ENCODE results near the gene CLDN34.
A peak's percentile ranks its signal among the peaks of the same experiment; 100 is the strongest.

CLDN34 gene

DNA sequence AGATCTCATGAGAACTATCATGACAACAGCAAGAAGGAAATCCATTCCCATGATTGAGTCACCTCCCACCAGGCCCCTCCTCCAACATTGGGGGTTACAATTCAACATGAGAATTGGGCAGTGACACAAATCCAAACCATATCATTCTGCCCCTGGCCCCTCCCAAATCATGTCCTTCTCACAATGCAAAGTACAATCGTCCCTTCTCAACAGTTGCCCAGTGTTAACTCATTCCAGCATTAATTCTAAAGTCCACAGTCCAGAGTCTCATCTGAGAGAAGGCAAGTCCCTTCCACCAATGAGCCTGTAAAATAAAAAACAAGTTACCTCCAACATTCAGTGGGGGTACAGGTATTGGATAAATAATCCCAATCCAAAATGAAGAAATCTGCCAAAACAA is 14.9 kb upstream of the CLDN34 start:
- no peak for TF ChIP-seq EZH2phosphoT487 (conservative IDR thresholded peaks at IDR 0.05; ENCODE audit: low read length)
- TF ChIP-seq, protein P1, sequence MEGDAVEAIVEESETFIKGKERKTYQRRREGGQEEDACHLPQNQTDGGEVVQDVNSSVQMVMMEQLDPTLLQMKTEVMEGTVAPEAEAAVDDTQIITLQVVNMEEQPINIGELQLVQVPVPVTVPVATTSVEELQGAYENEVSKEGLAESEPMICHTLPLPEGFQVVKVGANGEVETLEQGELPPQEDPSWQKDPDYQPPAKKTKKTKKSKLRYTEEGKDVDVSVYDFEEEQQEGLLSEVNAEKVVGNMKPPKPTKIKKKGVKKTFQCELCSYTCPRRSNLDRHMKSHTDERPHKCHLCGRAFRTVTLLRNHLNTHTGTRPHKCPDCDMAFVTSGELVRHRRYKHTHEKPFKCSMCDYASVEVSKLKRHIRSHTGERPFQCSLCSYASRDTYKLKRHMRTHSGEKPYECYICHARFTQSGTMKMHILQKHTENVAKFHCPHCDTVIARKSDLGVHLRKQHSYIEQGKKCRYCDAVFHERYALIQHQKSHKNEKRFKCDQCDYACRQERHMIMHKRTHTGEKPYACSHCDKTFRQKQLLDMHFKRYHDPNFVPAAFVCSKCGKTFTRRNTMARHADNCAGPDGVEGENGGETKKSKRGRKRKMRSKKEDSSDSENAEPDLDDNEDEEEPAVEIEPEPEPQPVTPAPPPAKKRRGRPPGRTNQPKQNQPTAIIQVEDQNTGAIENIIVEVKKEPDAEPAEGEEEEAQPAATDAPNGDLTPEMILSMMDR (IDR thresholded peaks at IDR 0.05; ENCODE audit: insufficient read depth, low read length, poor library complexity, severe bottlenecking): no peak
- Histone ChIP-seq H3K4me3 (ENCODE audit: insufficient read depth, low read length, poor library complexity, severe bottlenecking) (no peak overlapping the region), H2AFZ (ENCODE audit: low read depth, low read length, severe bottlenecking) (no peak overlapping the region), H3K27ac (ENCODE audit: low read depth, low read length) (peak overlapping the region; percentile 86; the same call in 1 of the 2 replicates), H3K9me3 (ENCODE audit: insufficient read depth, low read length) (peaks cover 11% of the 10 kb centered on the region; the same call in 1 of the 2 replicates), H4K20me1 (ENCODE audit: low read depth, low read length) (no peaks in the 10 kb centered on the region), H3K9me2 (replicated peaks; ENCODE audit: insufficient read depth, low read length) (no peaks in the 10 kb centered on the region), H3K36me3 (ENCODE audit: low read length) (no peaks in the 10 kb centered on the region), H3K27me3 (ENCODE audit: low read length) (no peaks in the 10 kb centered on the region), H3K4me2 (ENCODE audit: low read depth, low read length, poor library complexity, severe bottlenecking) (no peak overlapping the region), H3K9ac (ENCODE audit: low read length) (no peak overlapping the region), H3F3A (ENCODE audit: insufficient read depth) (peaks cover 17% of the 10 kb centered on the region; the same call in 1 of the 2 replicates), H3K79me2 (ENCODE audit: insufficient read depth, low read length) (no peaks in the 10 kb centered on the region)

DNA sequence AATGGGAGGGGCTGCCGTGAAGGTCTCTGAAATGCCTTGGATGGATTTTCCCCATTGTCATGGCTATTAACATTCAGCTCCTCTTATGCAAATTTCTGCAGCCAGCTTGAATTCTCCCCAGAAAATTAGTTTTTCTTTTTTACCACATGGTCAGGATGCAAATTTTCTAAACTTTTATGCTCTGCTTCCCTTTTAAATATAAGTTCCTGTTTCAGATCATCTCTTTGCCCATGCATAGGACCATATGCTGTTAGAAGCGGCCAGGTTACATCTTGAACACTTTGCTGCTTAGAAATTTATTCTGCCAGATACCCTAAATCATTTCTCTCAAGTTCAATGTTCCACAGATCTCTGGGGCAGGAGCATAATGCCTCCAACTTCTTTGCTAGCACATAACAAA is 13.8 kb upstream of the CLDN34 start:
- 0 out of 2 replicates have a peak overlapping the region, but pooled peaks have one; percentile 11 for H3K9ac ChIP-seq (ENCODE audit: low read length)
- no peaks in the 10 kb centered on the region for H3K27me3 ChIP-seq (ENCODE audit: low read length)
- no peak overlapping the region for H3K4me3 ChIP-seq (ENCODE audit: insufficient read depth, low read length, poor library complexity, severe bottlenecking)
- H3K79me2 ChIP-seq (ENCODE audit: insufficient read depth, low read length): no peaks in the 10 kb centered on the region
- H3K36me3 ChIP-seq (ENCODE audit: low read length): no peaks in the 10 kb centered on the region
- H3K4me2 ChIP-seq (ENCODE audit: low read depth, low read length, poor library complexity, severe bottlenecking): peak overlapping the region; percentile 38
- peaks cover 14% of the 10 kb centered on the region; the same call in 1 of the 2 replicates for H3F3A ChIP-seq (ENCODE audit: insufficient read depth)
- peak overlapping the region; percentile 86 for H3K27ac ChIP-seq (ENCODE audit: low read depth, low read length)
- no peak for TF ChIP-seq EZH2phosphoT487 (conservative IDR thresholded peaks at IDR 0.05; ENCODE audit: low read length)
- TF ChIP-seq, protein P1 (IDR thresholded peaks at IDR 0.05; ENCODE audit: insufficient read depth, low read length, poor library complexity, severe bottlenecking): no peak
- H2AFZ ChIP-seq (ENCODE audit: low read depth, low read length, severe bottlenecking): no peak overlapping the region
- H3K9me2 ChIP-seq (replicated peaks; ENCODE audit: insufficient read depth, low read length): no peaks in the 10 kb centered on the region
- H4K20me1 ChIP-seq (ENCODE audit: low read depth, low read length): no peaks in the 10 kb centered on the region
- peaks cover 11% of the 10 kb centered on the region; the same call in 1 of the 2 replicates for H3K9me3 ChIP-seq (ENCODE audit: insufficient read depth, low read length)

DNA sequence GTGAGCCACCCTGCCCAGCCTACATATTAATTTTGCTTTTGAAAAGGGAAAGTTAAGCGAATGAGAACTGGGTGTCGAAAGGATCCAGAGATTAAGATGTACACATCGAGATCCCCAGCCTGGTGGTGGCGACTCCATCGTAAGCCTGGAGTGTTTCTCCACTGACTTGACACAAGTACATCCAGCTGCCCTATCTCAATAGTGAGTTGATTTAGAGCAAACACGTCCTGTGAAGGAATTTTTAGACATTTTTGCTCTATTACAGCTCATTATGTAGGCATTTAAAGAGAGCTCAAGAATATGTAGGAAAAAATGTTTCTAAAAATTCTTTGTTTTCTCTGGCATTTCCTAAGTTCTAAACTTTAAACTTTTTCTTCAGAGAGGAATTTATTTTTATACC is 11.7 kb upstream of the CLDN34 start:
- Histone ChIP-seq H3K27ac (ENCODE audit: low read depth, low read length) (peak overlapping the region; percentile 86), H2AFZ (ENCODE audit: low read depth, low read length, severe bottlenecking) (no peak overlapping the region), H3F3A (ENCODE audit: insufficient read depth) (peaks cover 14% of the 10 kb centered on the region; the same call in 1 of the 2 replicates), H3K9me2 (replicated peaks; ENCODE audit: insufficient read depth, low read length) (no peaks in the 10 kb centered on the region), H4K20me1 (ENCODE audit: low read depth, low read length) (no peaks in the 10 kb centered on the region), H3K36me3 (ENCODE audit: low read length) (no peaks in the 10 kb centered on the region), H3K9me3 (ENCODE audit: insufficient read depth, low read length) (peaks cover 11% of the 10 kb centered on the region; the same call in 1 of the 2 replicates), H3K79me2 (ENCODE audit: insufficient read depth, low read length) (no peaks in the 10 kb centered on the region), H3K9ac (ENCODE audit: low read length) (no peak overlapping the region), H3K4me2 (ENCODE audit: low read depth, low read length, poor library complexity, severe bottlenecking) (no peak overlapping the region), H3K4me3 (ENCODE audit: insufficient read depth, low read length, poor library complexity, severe bottlenecking) (no peak overlapping the region), H3K27me3 (ENCODE audit: low read length) (no peaks in the 10 kb centered on the region)
- no peak for TF ChIP-seq EZH2phosphoT487 (conservative IDR thresholded peaks at IDR 0.05; ENCODE audit: low read length)
- TF ChIP-seq, protein P1 (IDR thresholded peaks at IDR 0.05; ENCODE audit: insufficient read depth, low read length, poor library complexity, severe bottlenecking): no peak
